Endodermal cell (in vitro differentiated cells): ENCODE measurements around the gene CFHR1. TPM values are rescaled to one million over a fixed set of nuclear protein-coding genes. Genes with fewer than 3 reads are reported as not detected.

Source experiments
- DNase-seq: peaks from one replicate; pipeline ENCODE4 v3.0.0-alpha.2; 2017
- H3K27ac ChIP-seq: 2 replicates; pipeline ENCODE4 v1.5.1; 2013; ENCODE audit warnings: mild to moderate bottlenecking, low read depth, low read length, moderate library complexity
- H3K27me3 ChIP-seq: 2 replicates; pipeline ENCODE4 v1.6.1; 2013; ENCODE audit warnings: mild to moderate bottlenecking, low read length, moderate library complexity; ENCODE audit not compliant: insufficient read depth, control insufficient read depth, poor library complexity, severe bottlenecking
- H3K36me3 ChIP-seq: 2 replicates; pipeline ENCODE4 v1.7.0; 2013; ENCODE audit warnings: mild to moderate bottlenecking, low read length, moderate library complexity; ENCODE audit not compliant: control insufficient read depth, insufficient read depth
- H3K4me1 ChIP-seq: one replicate; pipeline ENCODE4 v1.7.0; 2013; ENCODE audit warnings: low read length; ENCODE audit not compliant: control insufficient read depth, insufficient read depth
- H3K4me3 ChIP-seq: 2 replicates; pipeline ENCODE4 v1.5.1; 2013; ENCODE audit warnings: mild to moderate bottlenecking, low read length, moderate library complexity
- H3K9ac ChIP-seq: 2 replicates; pipeline ENCODE4 v1.6.1; 2013; ENCODE audit warnings: mild to moderate bottlenecking, low read length, moderate library complexity; ENCODE audit not compliant: poor library complexity, severe bottlenecking; ENCODE audit errors: extremely low read depth
- H3K9me3 ChIP-seq: 2 replicates; pipeline ENCODE4 v1.6.1; 2013; ENCODE audit warnings: mild to moderate bottlenecking, low read length, moderate library complexity; ENCODE audit not compliant: control insufficient read depth
- H3K27ac Mint-ChIP-seq: 2 replicates; pipeline ENCODE4 v1.8.0; 2020; ENCODE audit warnings: mixed read lengths
- H3K27me3 Mint-ChIP-seq: 2 replicates; pipeline ENCODE4 v1.8.0; 2021; ENCODE audit warnings: mild to moderate bottlenecking, mixed read lengths; ENCODE audit not compliant: insufficient read depth
- H3K36me3 Mint-ChIP-seq: 2 replicates; pipeline ENCODE4 v1.8.0; 2020; ENCODE audit warnings: low read depth, mixed read lengths
- H3K4me1 Mint-ChIP-seq: 2 replicates; pipeline ENCODE4 v1.8.0; 2020; ENCODE audit warnings: mixed read lengths
- H3K4me3 Mint-ChIP-seq: 2 replicates; pipeline ENCODE4 v1.8.0; 2020; ENCODE audit warnings: mild to moderate bottlenecking, moderate library complexity, mixed read lengths
- H3K9me3 Mint-ChIP-seq: 2 replicates; pipeline ENCODE4 v1.8.0; 2020; ENCODE audit warnings: mild to moderate bottlenecking, mixed read lengths
- WGBS, 2 experiments: methylation state at CpG; one replicate each; pipeline versions ENCODE4 v1.1.5 to v1.1.7; 2013; ENCODE audit warnings: missing lambda C conversion rate in 2 of 2, mixed read lengths in 1 of 2; ENCODE audit not compliant: insufficient coverage in 1 of 2, insufficient read length in 1 of 2; 5-methylcytosine and 5-hydroxymethylcytosine counted together
- total RNA-seq, 2 donors: library from RNA; stranded (reverse); fragmentation: NEBNext Ultra II Directional in 1 of 2; extraction: Animal tissue kit (Norgen Biotek cat#: 25700) in 1 of 2; gene quantifications; 2 replicates in 1 of 2; 3 replicates in 1 of 2; pipeline ENCODE4 v1.2.1, GENCODE V29; 2021
- TF ChIP-seq, protein P1 (sequence below): fragments of 200-600 bp; sonication (generic); conservative IDR thresholded peaks from 2 replicates; pipeline ENCODE4 v1.5.0; 2021; ENCODE audit warnings: antibody characterized with exemption, mild to moderate bottlenecking

Gene CFHR1
- total RNA-seq, 2 donors from 2014 or later, result not detected

DNA sequence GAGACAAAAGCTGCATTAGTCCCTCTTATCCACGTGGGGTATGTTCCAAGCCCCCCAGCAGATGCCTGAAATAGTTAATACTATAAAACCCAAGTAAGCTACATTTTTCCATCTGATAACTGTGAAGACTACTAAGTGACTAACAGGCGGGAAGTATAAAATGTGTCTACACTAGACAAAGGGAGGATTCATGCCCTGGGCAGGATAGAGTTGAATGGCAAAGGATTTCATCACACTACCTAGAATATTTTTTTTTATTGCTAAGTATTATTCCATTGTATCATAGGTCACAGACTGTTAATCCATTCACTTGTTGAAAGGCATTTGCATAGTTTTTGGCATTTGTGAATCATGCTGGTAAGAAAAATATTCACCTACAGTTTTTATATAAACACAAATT, 41.9 kb downstream of the CFHR1 start:
- H3K4me3 Mint-ChIP-seq, result no peak overlapping the region
- WGBS, 2 experiments, result 78 to 83% methylated on average over 1 to 2 of the region's 2 CpGs

DNA sequence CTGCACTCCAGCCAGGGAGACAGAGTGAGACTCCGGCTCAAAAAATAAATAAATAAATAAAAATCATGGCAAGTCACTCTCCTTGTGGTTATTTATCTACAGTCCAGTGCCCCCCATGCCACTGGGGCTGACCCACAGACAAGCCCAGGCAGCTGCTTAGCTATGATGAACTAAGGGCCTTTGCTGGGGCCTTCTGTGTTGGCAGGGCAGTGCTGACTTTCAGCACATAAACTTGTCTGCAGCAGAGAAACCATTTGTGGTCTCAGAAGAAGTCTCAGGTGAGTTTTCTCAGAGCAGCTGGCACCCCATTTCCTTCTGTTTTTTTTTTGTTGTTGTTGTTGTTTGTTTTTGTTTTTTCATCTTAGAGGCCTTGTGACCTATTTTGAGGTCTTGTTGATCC, 47.4 kb downstream of the CFHR1 start:
- no peaks in the 10 kb centered on the region for H3K27me3 ChIP-seq
- H3K36me3 ChIP-seq, result no peaks in the 10 kb centered on the region
- WGBS, 2 experiments, result 80% methylated on average over 1 of the region's 1 CpG; no CpG with 5 or more reads in 1 of the 2 experiments
- TF ChIP-seq, protein P1, sequence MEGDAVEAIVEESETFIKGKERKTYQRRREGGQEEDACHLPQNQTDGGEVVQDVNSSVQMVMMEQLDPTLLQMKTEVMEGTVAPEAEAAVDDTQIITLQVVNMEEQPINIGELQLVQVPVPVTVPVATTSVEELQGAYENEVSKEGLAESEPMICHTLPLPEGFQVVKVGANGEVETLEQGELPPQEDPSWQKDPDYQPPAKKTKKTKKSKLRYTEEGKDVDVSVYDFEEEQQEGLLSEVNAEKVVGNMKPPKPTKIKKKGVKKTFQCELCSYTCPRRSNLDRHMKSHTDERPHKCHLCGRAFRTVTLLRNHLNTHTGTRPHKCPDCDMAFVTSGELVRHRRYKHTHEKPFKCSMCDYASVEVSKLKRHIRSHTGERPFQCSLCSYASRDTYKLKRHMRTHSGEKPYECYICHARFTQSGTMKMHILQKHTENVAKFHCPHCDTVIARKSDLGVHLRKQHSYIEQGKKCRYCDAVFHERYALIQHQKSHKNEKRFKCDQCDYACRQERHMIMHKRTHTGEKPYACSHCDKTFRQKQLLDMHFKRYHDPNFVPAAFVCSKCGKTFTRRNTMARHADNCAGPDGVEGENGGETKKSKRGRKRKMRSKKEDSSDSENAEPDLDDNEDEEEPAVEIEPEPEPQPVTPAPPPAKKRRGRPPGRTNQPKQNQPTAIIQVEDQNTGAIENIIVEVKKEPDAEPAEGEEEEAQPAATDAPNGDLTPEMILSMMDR, result no peak
- no peaks in the 10 kb centered on the region for H3K27me3 Mint-ChIP-seq
- no peak overlapping the region for H3K27ac ChIP-seq
- H3K9ac ChIP-seq, result no peak overlapping the region
- H3K4me3 Mint-ChIP-seq, result no peak overlapping the region
- peaks cover 5% of the 10 kb centered on the region for H3K4me1 Mint-ChIP-seq
- H3K4me3 ChIP-seq, result no peak overlapping the region
- no peak overlapping the region for H3K27ac Mint-ChIP-seq
- no peak for DNase-seq
- H3K4me1 ChIP-seq, result no peaks in the 10 kb centered on the region
- peaks cover 9% of the 10 kb centered on the region for H3K9me3 ChIP-seq
- no peaks in the 10 kb centered on the region for H3K36me3 Mint-ChIP-seq
- peaks cover 18% of the 10 kb centered on the region for H3K9me3 Mint-ChIP-seq

More for the DNA sequence above, 41.9 kb downstream of the CFHR1 start:
- Mint-ChIP-seq H3K27me3 (no peaks in the 10 kb centered on the region), H3K27ac (no peak overlapping the region), H3K36me3 (no peaks in the 10 kb centered on the region), H3K4me1 (peaks cover 5% of the 10 kb centered on the region), H3K9me3 (peaks cover 8% of the 10 kb centered on the region)
- no peak overlapping the region for H3K27ac ChIP-seq
- DNase-seq, result no peak
- H3K9ac ChIP-seq, result no peak overlapping the region
- H3K9me3 ChIP-seq, result peaks cover 9% of the 10 kb centered on the region
- TF ChIP-seq, protein P1, result no peak
- no peaks in the 10 kb centered on the region for H3K36me3 ChIP-seq
- H3K27me3 ChIP-seq, result no peaks in the 10 kb centered on the region
- H3K4me1 ChIP-seq, result no peaks in the 10 kb centered on the region
- no peak overlapping the region for H3K4me3 ChIP-seq

DNA sequence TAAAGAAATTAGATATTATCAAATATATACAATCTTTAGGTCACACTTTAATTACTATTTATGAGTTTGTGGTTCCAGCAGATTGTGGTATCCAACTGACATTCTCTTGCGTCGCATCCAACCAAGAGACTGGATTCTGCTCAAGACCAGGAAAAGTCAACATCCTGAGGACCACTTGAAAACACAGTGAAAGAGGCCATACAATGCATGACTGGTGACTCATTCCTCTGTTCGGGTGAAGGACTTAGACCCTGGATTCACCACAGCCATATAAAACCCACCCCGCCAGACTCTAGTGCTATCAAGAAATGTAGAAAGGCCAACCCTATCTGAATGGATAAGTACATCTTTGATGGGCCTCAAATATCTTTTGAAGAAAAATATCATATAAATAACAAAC, 53.9 kb downstream of the CFHR1 start:
- DNase-seq, result no peak
- Histone ChIP-seq H3K9ac (no peak overlapping the region), H3K27ac (no peak overlapping the region), H3K9me3 (no peaks in the 10 kb centered on the region), H3K4me3 (no peak overlapping the region), H3K4me1 (peaks cover 3% of the 10 kb centered on the region), H3K36me3 (no peaks in the 10 kb centered on the region), H3K27me3 (peaks cover 4% of the 10 kb centered on the region)
- 95 to 100% methylated on average over 2 to 4 of the region's 4 CpGs for WGBS, 2 experiments
- Mint-ChIP-seq H3K27ac (no peak overlapping the region), H3K4me3 (no peak overlapping the region), H3K27me3 (peaks cover 6% of the 10 kb centered on the region), H3K36me3 (no peaks in the 10 kb centered on the region), H3K4me1 (peaks cover 2% of the 10 kb centered on the region), H3K9me3 (no peaks in the 10 kb centered on the region)
- TF ChIP-seq, protein P1, result no peak
